Measurements from ENCODE around the gene AKR1C3. TPM values are rescaled to one million over a fixed set of nuclear protein-coding genes. Genes with fewer than 3 reads are reported as not detected.
"Not testable (repeated sequence)": the region's sequence is repeated elsewhere in the genome, so short reads cannot be mapped to it uniquely, and the experiment has no call there.

AKR1C3 gene
- total RNA-seq, 1 donor from 2014 or later: 2.8 TPM

DNA sequence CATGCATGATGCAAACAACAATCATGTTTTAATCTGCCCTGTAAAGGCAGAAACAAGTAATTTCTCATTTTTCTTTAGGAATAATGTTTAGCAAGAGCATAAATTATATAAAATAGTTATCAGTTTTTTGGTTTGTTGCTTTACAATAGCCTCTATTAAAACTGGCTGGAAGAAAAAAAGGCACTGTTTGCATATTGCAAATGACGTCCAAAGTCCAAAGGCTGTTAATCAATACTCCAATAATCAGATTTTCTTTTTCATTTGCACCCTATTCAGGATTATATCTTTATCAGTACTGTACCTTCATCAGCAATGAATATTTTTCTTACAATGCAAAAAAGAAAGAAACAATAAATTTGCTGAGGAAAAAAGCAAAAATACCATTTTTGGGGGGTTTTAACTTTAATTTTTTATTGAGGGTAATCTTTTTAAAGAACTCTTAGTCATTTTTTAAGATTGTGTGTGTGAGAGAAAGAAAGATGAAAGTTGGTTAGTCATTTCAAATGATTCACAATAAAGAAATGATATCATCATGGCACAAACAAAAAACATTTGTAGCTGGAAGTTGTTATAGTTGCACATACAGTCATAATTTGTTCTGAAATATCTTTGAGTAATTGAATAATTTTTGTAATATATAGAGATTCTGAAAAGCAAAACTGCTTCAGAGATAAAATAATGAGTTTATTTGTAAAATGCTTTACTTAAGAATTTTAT lies 46.1 kb upstream of the AKR1C3 start:
- H3K36me3 Mint-ChIP-seq: no peaks in the 10 kb centered on the region
- H3K4me1 Mint-ChIP-seq: no peaks in the 10 kb centered on the region
- no peaks in the 10 kb centered on the region for H3F3A ChIP-seq (ENCODE audit: low read depth)
- no peaks in the 10 kb centered on the region for H3K36me3 ChIP-seq
- H3K9ac ChIP-seq: no peak overlapping the region
- no peaks in the 10 kb centered on the region for H4K20me1 ChIP-seq (ENCODE audit: low read depth)
- no peaks in the 10 kb centered on the region for H3K27me3 ChIP-seq
- no peak overlapping the region for H3K4me3 ChIP-seq
- DNase-seq (ENCODE audit: low spot score): no peak
- peaks cover 2% of the 10 kb centered on the region for H3K27me3 Mint-ChIP-seq (ENCODE audit: insufficient read depth, low read depth)
- no peaks in the 10 kb centered on the region for H3K9me3 ChIP-seq (ENCODE audit: low read depth)
- no peaks in the 10 kb centered on the region for H3K79me2 ChIP-seq (ENCODE audit: low read depth)
- no peak overlapping the region for H3K4me2 ChIP-seq
- no peak overlapping the region for H3K27ac ChIP-seq
- H3K9me3 Mint-ChIP-seq: peaks cover 7% of the 10 kb centered on the region
- no peak overlapping the region for H3K27ac Mint-ChIP-seq
- no peak overlapping the region for H3K4me3 Mint-ChIP-seq
- H2AFZ ChIP-seq (replicated peaks): no peak overlapping the region
- H3K4me1 ChIP-seq: no peaks in the 10 kb centered on the region
- TF ChIP-seq, protein P1, sequence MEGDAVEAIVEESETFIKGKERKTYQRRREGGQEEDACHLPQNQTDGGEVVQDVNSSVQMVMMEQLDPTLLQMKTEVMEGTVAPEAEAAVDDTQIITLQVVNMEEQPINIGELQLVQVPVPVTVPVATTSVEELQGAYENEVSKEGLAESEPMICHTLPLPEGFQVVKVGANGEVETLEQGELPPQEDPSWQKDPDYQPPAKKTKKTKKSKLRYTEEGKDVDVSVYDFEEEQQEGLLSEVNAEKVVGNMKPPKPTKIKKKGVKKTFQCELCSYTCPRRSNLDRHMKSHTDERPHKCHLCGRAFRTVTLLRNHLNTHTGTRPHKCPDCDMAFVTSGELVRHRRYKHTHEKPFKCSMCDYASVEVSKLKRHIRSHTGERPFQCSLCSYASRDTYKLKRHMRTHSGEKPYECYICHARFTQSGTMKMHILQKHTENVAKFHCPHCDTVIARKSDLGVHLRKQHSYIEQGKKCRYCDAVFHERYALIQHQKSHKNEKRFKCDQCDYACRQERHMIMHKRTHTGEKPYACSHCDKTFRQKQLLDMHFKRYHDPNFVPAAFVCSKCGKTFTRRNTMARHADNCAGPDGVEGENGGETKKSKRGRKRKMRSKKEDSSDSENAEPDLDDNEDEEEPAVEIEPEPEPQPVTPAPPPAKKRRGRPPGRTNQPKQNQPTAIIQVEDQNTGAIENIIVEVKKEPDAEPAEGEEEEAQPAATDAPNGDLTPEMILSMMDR (IDR thresholded peaks at IDR 0.05): no peak
- TF ChIP-seq EZH2phosphoT487 (IDR thresholded peaks at IDR 0.05): no peak
- TF ChIP-seq EZH2 (IDR thresholded peaks at IDR 0.05): no peak

DNA sequence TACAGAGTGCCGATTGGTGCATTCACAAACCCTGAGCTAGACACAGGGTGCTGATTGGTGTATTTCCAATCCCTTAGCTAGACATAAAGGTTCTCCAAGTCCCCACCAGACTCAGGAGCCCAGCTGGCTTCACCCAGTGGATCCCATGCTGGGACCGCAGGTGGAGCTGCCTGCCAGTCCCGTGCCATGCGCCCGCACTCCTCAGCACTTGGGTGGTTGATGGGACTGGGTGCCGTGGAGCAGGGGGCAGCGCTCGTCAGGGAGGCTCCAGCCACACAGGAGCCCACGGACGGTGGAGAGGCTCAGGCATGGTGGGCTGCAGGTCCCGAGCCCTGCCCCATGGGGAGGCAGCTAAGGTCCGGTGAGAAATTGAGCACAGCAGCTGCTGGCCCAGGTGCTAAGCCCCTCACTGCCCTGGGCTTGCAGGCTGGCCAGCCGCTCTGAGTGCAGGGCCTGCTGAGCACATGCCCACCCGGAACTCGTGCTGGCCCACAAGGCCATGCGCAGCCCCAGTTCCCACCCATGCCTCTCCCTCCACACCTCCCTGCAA lies 41.2 kb upstream of the AKR1C3 start:
- not testable (repeated sequence) for DNase-seq (ENCODE audit: low spot score); H3K36me3 Mint-ChIP-seq; H3K9me3 Mint-ChIP-seq; H3K4me1 Mint-ChIP-seq; H3K4me3 ChIP-seq; H3K27ac ChIP-seq; H3K4me1 ChIP-seq; H3K27ac Mint-ChIP-seq; H3K4me2 ChIP-seq; H3K27me3 Mint-ChIP-seq (ENCODE audit: insufficient read depth, low read depth); H3K9me3 ChIP-seq (ENCODE audit: low read depth); H2AFZ ChIP-seq (replicated peaks); H3K4me3 Mint-ChIP-seq; H3F3A ChIP-seq (ENCODE audit: low read depth); H3K36me3 ChIP-seq; H3K79me2 ChIP-seq (ENCODE audit: low read depth); H3K27me3 ChIP-seq; H4K20me1 ChIP-seq (ENCODE audit: low read depth); H3K9ac ChIP-seq

DNA sequence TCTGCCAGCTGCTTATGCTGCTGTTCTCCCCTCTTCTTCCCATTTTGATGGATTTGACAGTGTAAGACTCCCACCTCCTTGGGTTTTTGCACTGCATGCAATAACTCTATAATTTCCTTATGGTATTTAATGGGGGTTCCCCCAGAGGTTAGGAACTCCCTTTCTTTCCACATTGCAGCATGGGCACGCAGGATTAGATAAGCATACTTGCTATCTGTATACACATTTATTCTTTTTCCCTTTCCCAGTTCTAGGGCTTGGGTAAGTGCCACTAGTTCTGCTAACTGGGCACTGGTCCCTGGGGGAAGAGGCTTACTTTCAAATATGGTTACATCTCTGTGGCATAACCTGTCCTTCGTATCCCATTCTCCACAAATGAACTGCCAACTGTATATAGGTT lies 39.4 kb upstream of the AKR1C3 start:
- not testable (repeated sequence) for H3K9me3 Mint-ChIP-seq; H3K36me3 Mint-ChIP-seq; H3K36me3 ChIP-seq; H3K27ac Mint-ChIP-seq; DNase-seq (ENCODE audit: low spot score); H3K27me3 ChIP-seq; H3K9ac ChIP-seq; H4K20me1 ChIP-seq (ENCODE audit: low read depth); H3K4me3 Mint-ChIP-seq; H3K27ac ChIP-seq; H3K27me3 Mint-ChIP-seq (ENCODE audit: insufficient read depth, low read depth); H3K4me1 Mint-ChIP-seq; H2AFZ ChIP-seq (replicated peaks); H3K4me3 ChIP-seq; H3K4me2 ChIP-seq; H3F3A ChIP-seq (ENCODE audit: low read depth); H3K4me1 ChIP-seq; H3K79me2 ChIP-seq (ENCODE audit: low read depth); H3K9me3 ChIP-seq (ENCODE audit: low read depth)

DNA sequence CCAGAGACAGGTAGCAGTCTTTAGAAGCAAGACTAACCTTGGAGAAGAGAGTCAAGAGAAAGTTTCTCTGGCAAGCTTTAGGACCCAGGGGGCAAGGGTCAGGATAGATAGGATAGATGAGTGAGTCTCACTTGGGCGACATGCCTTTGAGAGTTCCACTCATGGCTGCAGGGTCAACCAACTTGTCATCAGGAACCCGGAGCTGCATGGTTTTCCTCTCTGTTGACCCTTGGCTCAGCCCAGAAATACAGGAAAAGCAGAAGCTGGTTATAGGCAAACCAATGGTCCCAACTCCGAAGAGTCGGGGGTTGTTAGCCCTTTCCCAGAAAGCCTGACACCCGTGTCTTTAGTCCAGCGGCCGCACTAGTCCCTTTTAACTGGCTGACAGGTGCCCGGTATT lies 34.9 kb upstream of the AKR1C3 start:
- H3K27ac Mint-ChIP-seq; H3K9me3 ChIP-seq (ENCODE audit: low read depth); H3K27me3 Mint-ChIP-seq (ENCODE audit: insufficient read depth, low read depth); H3K4me1 Mint-ChIP-seq; H3K79me2 ChIP-seq (ENCODE audit: low read depth); H2AFZ ChIP-seq (replicated peaks); H3K4me2 ChIP-seq; H3K36me3 ChIP-seq; H3K27me3 ChIP-seq; H3K27ac ChIP-seq; H3K4me1 ChIP-seq; H3K4me3 ChIP-seq; DNase-seq (ENCODE audit: low spot score); H4K20me1 ChIP-seq (ENCODE audit: low read depth); H3K36me3 Mint-ChIP-seq; H3K9me3 Mint-ChIP-seq; H3F3A ChIP-seq (ENCODE audit: low read depth); H3K9ac ChIP-seq; H3K4me3 Mint-ChIP-seq: not testable (repeated sequence)

DNA sequence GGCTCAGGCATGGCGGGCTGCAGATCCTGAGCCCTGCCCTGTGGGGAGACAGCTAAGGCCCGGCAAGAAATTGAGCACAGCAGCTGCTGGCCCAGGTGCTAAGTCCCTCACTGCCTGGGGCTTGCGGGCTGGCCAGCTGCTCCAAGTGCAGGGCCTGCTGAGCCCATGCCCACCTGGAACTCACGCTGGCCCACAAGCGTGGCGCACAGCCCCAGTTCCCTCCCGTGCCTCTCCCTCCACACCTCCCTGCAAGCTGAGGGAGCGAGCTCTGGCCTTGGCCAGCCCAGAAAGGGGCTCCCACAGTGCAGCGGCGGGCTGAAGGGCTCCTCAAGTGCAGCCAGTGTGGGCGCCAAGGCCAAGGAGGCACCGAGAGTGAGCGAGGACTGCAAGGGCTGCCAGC lies 33.4 kb upstream of the AKR1C3 start:
- H3K4me2 ChIP-seq; H3K36me3 ChIP-seq; H3K4me3 Mint-ChIP-seq; H3K4me1 ChIP-seq; H2AFZ ChIP-seq (replicated peaks); H3K9me3 ChIP-seq (ENCODE audit: low read depth); H3K36me3 Mint-ChIP-seq; H3K4me3 ChIP-seq; H4K20me1 ChIP-seq (ENCODE audit: low read depth); H3K27ac ChIP-seq; H3K4me1 Mint-ChIP-seq; H3K9ac ChIP-seq; H3K9me3 Mint-ChIP-seq; H3K79me2 ChIP-seq (ENCODE audit: low read depth); H3F3A ChIP-seq (ENCODE audit: low read depth); H3K27me3 Mint-ChIP-seq (ENCODE audit: insufficient read depth, low read depth); H3K27ac Mint-ChIP-seq; H3K27me3 ChIP-seq; DNase-seq (ENCODE audit: low spot score): not testable (repeated sequence)

All from neural progenitor cell (in vitro differentiated cells).